ENCODE measurements around the gene ITGB5. TPM values are rescaled to one million over a fixed set of nuclear protein-coding genes. Genes with fewer than 3 reads are reported as not detected.
A peak's percentile ranks its signal among the peaks of the same experiment; 100 is the strongest.

The ITGB5 gene
- total and polyA plus RNA-seq, 4 donors = 101 to 369 (median 292) TPM

DNA sequence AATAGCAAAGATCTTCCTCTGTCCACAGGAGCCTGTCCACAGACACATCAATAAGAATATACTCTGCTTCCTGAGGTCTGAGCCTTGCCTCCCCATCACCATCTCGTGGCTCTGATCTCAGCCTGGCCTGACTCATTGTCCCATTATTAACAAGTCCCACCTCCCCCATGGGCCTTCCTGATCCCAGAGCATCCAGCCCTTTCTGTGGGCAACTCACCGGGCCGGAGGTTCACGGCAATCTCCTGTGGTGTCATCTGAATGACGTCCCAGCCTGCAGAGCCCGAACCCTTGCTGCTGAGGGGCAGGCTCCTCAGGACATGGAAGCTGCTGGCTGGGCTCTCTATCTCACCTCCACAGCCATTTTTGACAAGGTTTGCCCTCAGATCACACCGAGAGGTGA lies 28.1 kb downstream of the ITGB5 start:
- Histone ChIP-seq H3K4me3 (ENCODE audit: low read length in 2 of 2) (no peak overlapping the region), H3K9me3 (ENCODE audit: control insufficient read depth, low read length) (no peaks in the 10 kb centered on the region), H3K36me3 (ENCODE audit: control insufficient read depth in 1 of 2, insufficient read depth in 2 of 2, low read length in 1 of 2) (no peaks in the 10 kb centered on the region), H3K4me1 (ENCODE audit: control insufficient read depth in 1 of 2, insufficient read depth in 2 of 2, low read length in 2 of 2) (peaks cover 0 to 3% of the 10 kb centered on the region in 2 donors), H3K27ac (ENCODE audit: low read depth in 1 of 2, low read length in 2 of 2) (peak overlapping the region in 1 of 2 donors; percentile 6), H3K27me3 (ENCODE audit: control insufficient read depth in 1 of 2, insufficient read depth in 2 of 2, low read length in 1 of 2) (no peaks in the 10 kb centered on the region)
- DNase-seq (peak in 1 of 2 donors; percentile 60), ATAC-seq (ENCODE audit: low FRiP score) (no peak)
- 69 to 77% methylated on average over 7 of the region's 7 CpGs for WGBS, 2 donors
- intact Hi-C loops (cut with DNase I) = no loop called here

DNA sequence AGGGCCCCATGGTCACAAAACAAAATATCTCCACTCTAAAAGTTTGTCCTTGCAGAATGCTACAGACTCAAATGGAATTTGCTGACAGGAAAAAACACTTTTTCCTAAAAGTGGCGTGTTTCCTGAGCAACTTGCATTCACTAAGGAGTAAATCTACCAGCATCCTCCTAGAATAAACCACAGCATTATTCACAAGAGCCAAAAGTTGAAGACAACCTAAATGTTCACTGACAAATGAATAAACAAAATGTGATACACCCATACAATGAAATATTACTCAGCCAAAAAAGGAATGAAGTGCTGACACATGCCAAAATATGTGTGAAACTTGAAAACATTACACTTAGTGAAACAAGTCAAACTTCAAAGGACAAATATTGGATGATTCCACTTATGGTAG lies 28.9 kb downstream of the ITGB5 start:
- H3K4me1 ChIP-seq (ENCODE audit: control insufficient read depth in 1 of 2, insufficient read depth in 2 of 2, low read length in 2 of 2) = peaks cover 0 to 3% of the 10 kb centered on the region in 2 donors
- intact Hi-C loops (cut with DNase I) = no loop called here

DNA sequence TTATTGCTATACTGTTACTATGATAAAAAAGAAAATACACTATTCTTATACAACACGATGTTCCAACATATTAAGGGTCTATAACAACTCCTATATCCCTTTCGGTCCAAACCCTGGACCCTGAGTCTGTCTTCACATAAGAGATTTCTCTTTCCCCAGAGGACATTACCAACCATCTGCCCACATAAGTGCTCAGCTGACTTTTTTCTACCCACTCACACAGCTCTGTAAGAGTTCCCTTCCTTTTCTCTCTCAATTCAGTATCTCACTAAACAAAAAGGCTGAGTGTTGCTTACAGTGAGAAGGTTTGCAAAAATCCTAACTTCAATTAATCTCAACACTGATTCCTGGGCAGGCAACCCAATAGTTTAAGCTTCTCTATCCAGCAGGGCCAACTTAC lies 30.5 kb downstream of the ITGB5 start:
- Histone ChIP-seq H3K4me1 (ENCODE audit: control insufficient read depth in 1 of 2, insufficient read depth in 2 of 2, low read length in 2 of 2) (peaks cover 2 to 3% of the 10 kb centered on the region in 2 donors), H3K4me3 (ENCODE audit: low read length in 2 of 2) (no peak overlapping the region), H3K27ac (ENCODE audit: low read depth in 1 of 2, low read length in 2 of 2) (peak overlapping the region in 1 of 2 donors; percentile 48), H3K36me3 (ENCODE audit: control insufficient read depth in 1 of 2, insufficient read depth in 2 of 2, low read length in 1 of 2) (no peaks in the 10 kb centered on the region), H3K27me3 (ENCODE audit: control insufficient read depth in 1 of 2, insufficient read depth in 2 of 2, low read length in 1 of 2) (no peaks in the 10 kb centered on the region), H3K9me3 (ENCODE audit: control insufficient read depth, low read length) (no peaks in the 10 kb centered on the region)
- intact Hi-C loops (cut with DNase I) = no loop called here
- 91 to 92% methylated on average over 2 of the region's 2 CpGs for WGBS, 2 donors
- ATAC-seq (ENCODE audit: low FRiP score) (no peak), DNase-seq (no peak)

More for the DNA sequence above, 28.9 kb downstream of the ITGB5 start:
- no peaks in the 10 kb centered on the region for H3K27me3 ChIP-seq (ENCODE audit: control insufficient read depth in 1 of 2, insufficient read depth in 2 of 2, low read length in 1 of 2)
- no peaks in the 10 kb centered on the region for H3K9me3 ChIP-seq (ENCODE audit: control insufficient read depth, low read length)
- DNase-seq (no peak), ATAC-seq (ENCODE audit: low FRiP score) (no peak)
- peak overlapping the region in 1 of 2 donors; percentile 65 for H3K27ac ChIP-seq (ENCODE audit: low read depth in 1 of 2, low read length in 2 of 2)
- 8 to 29% methylated on average over 1 of the region's 1 CpG for WGBS, 2 donors
- H3K4me3 ChIP-seq (ENCODE audit: low read length in 2 of 2) = no peak overlapping the region
- no peaks in the 10 kb centered on the region for H3K36me3 ChIP-seq (ENCODE audit: control insufficient read depth in 1 of 2, insufficient read depth in 2 of 2, low read length in 1 of 2)

DNA sequence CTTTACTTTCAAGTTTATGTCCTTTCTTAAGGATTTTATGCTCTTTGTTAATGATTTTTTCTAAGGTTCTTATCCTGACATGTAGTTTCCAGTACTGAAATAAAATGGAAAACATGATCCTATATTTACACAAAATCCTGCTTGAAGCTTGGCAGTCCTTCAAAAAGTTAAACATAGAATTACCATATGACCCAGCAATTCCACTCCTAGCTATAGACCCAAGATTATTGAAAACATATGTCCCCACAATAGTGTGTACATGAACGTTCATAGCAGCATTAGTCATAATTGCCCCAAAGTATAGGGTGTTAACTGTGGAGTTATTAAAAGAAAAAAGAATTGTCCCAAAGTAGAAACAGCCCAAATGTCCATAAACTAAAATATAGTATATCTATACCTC lies 33.2 kb downstream of the ITGB5 start:
- DNase-seq (no peak), ATAC-seq (ENCODE audit: low FRiP score) (no peak)
- no peaks in the 10 kb centered on the region for H3K36me3 ChIP-seq (ENCODE audit: control insufficient read depth in 1 of 2, insufficient read depth in 2 of 2, low read length in 1 of 2)
- no peak overlapping the region for H3K27ac ChIP-seq (ENCODE audit: low read depth in 1 of 2, low read length in 2 of 2)
- H3K4me3 ChIP-seq (ENCODE audit: low read length in 2 of 2) = no peak overlapping the region
- H3K4me1 ChIP-seq (ENCODE audit: control insufficient read depth in 1 of 2, insufficient read depth in 2 of 2, low read length in 2 of 2) = peaks cover 4 to 10% of the 10 kb centered on the region in 2 donors
- intact Hi-C loops (cut with DNase I) = no loop called here
- H3K27me3 ChIP-seq (ENCODE audit: control insufficient read depth in 1 of 2, insufficient read depth in 2 of 2, low read length in 1 of 2) = no peaks in the 10 kb centered on the region
- H3K9me3 ChIP-seq (ENCODE audit: control insufficient read depth, low read length) = no peaks in the 10 kb centered on the region
- 42 to 65% methylated on average over 1 of the region's 1 CpG for WGBS, 2 donors

DNA sequence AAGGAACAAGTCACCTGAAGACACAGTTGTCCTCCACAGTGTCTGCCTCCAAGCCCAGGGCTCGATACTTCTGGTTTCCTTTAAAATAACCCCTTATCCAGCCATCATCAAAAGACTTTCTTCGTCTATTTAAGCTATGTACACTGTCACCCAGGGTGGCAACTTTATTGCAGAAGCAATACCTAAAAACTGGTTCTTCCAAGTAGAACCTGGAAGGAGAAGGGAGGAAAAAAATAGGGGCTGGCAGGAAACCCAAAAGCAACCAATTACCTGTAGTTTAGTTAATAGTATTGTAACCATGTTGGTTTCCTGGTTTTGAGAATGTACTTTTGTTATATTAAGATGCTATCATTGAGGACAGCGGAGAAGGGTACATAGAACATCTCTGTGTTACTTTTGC lies 33.7 kb downstream of the ITGB5 start:
- no peak overlapping the region for H3K27ac ChIP-seq (ENCODE audit: low read depth in 1 of 2, low read length in 2 of 2)
- no peak for DNase-seq
- no peaks in the 10 kb centered on the region for H3K9me3 ChIP-seq (ENCODE audit: control insufficient read depth, low read length)
- WGBS, 2 donors = 96 to 97% methylated on average over 3 of the region's 3 CpGs
- no peaks in the 10 kb centered on the region for H3K27me3 ChIP-seq (ENCODE audit: control insufficient read depth in 1 of 2, insufficient read depth in 2 of 2, low read length in 1 of 2)
- peaks cover 0 to under 1% of the 10 kb centered on the region in 2 donors for H3K36me3 ChIP-seq (ENCODE audit: control insufficient read depth in 1 of 2, insufficient read depth in 2 of 2, low read length in 1 of 2)
- intact Hi-C loops (cut with DNase I) = no loop called here
- H3K4me3 ChIP-seq (ENCODE audit: low read length in 2 of 2) = no peak overlapping the region
- H3K4me1 ChIP-seq (ENCODE audit: control insufficient read depth in 1 of 2, insufficient read depth in 2 of 2, low read length in 2 of 2) = peaks cover 4 to 10% of the 10 kb centered on the region in 2 donors
- ATAC-seq (ENCODE audit: low FRiP score) = no peak

DNA sequence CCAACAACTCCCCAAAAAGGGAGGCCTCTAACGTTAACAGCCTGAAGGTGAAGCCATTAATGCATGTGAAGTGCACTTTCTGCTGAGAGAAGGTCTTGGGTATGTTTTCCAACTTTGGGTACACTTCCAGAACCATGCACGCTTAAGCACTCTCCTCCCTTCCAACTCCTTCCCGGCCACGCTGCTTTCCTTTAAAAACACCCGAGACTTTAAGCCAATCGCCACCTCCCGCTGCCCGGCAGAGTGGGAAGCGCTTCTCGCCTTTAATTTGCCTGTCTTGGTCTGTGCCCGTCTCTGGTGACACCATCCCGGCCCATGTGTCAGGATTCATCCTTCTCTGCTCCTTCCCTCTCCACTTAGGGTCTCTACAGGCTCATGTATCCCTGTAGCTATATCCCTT lies 35.3 kb downstream of the ITGB5 start:
- intact Hi-C loops (cut with DNase I) = no loop called here
- DNase-seq (no peak), ATAC-seq (ENCODE audit: low FRiP score) (peak; percentile 40)
- Histone ChIP-seq H3K27me3 (ENCODE audit: control insufficient read depth in 1 of 2, insufficient read depth in 2 of 2, low read length in 1 of 2) (no peaks in the 10 kb centered on the region), H3K4me3 (ENCODE audit: low read length in 2 of 2) (no peak overlapping the region), H3K9me3 (ENCODE audit: control insufficient read depth, low read length) (no peaks in the 10 kb centered on the region), H3K4me1 (ENCODE audit: control insufficient read depth in 1 of 2, insufficient read depth in 2 of 2, low read length in 2 of 2) (peaks cover 4 to 7% of the 10 kb centered on the region in 2 donors), H3K27ac (ENCODE audit: low read depth in 1 of 2, low read length in 2 of 2) (peak overlapping the region in 1 of 2 donors; percentile 80), H3K36me3 (ENCODE audit: control insufficient read depth in 1 of 2, insufficient read depth in 2 of 2, low read length in 1 of 2) (peaks cover 2 to 3% of the 10 kb centered on the region in 2 donors)
- WGBS, 2 donors = 7 to 23% methylated on average over 12 of the region's 12 CpGs

DNA sequence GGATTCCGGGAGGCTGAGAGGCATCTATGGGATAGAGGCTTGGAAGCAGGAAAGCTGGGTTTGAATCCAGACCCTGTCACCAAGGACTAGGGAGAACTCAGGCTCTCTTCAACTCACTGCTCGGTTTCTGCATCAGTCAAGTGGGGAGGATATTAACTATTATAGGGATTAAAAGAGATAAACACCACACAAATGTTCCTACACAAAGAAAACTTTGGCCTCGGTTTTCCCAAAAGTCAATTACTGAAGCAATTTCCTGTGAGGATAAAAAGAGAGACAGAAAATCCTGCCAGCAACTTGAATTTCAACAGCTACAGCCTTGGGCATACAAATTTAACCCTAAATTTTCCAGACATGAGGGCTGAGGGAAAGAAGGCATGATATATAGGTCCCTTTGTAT lies 36.0 kb downstream of the ITGB5 start:
- Histone ChIP-seq H3K4me1 (ENCODE audit: control insufficient read depth in 1 of 2, insufficient read depth in 2 of 2, low read length in 2 of 2) (peaks cover 4 to 7% of the 10 kb centered on the region in 2 donors), H3K27me3 (ENCODE audit: control insufficient read depth in 1 of 2, insufficient read depth in 2 of 2, low read length in 1 of 2) (no peaks in the 10 kb centered on the region), H3K27ac (ENCODE audit: low read depth in 1 of 2, low read length in 2 of 2) (peak overlapping the region in 1 of 2 donors; percentile 91), H3K9me3 (ENCODE audit: control insufficient read depth, low read length) (no peaks in the 10 kb centered on the region), H3K36me3 (ENCODE audit: control insufficient read depth in 1 of 2, insufficient read depth in 2 of 2, low read length in 1 of 2) (peaks cover 2 to 3% of the 10 kb centered on the region in 2 donors), H3K4me3 (ENCODE audit: low read length in 2 of 2) (no peak overlapping the region)
- WGBS, 2 donors = 5 to 11% methylated on average over 3 of the region's 3 CpGs
- intact Hi-C loops (cut with DNase I) = no loop called here
- peak; percentile 23 for ATAC-seq (ENCODE audit: low FRiP score)
- DNase-seq = no peak

DNA sequence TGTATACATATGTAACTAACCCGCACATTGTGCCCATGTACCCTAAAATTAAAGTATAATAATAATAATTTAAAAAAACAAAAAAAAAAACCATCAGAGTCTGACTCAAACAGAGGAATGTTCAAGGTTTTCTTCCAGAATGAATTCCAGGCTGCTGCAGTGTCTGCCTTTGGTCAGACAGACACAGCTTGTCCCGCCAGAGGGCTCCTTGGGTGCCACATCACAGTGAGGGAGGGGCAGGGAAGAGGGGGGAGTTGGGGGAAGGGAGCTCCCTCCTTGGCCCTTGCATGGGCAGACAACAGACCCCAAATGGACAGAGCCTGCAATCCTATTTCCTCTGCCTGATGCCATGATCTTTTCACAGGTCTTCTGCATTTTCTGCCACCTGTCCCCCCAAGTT lies 36.5 kb downstream of the ITGB5 start:
- no peak overlapping the region for H3K4me3 ChIP-seq (ENCODE audit: low read length in 2 of 2)
- peaks cover 4 to 7% of the 10 kb centered on the region in 2 donors for H3K4me1 ChIP-seq (ENCODE audit: control insufficient read depth in 1 of 2, insufficient read depth in 2 of 2, low read length in 2 of 2)

DNA sequence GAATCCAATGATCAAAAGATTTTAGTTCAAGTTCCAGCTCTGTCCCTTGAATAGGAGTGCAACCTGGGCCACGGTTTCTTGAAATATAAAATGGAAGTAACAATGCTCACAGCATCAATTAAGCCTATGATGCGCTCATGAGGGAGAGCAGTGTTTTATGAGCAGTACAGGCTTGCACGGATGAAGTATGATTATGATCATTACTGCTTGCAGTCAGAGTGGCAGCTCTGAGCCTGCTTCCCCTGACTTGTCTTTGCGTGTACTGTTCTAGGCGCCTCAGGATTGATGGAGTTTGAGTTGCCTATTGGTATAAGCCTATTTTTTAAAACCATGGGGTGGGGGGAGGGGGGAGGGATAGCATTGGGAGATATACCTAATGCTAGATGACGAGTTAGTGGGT lies 37.0 kb downstream of the ITGB5 start:
- no peaks in the 10 kb centered on the region for H3K27me3 ChIP-seq (ENCODE audit: control insufficient read depth in 1 of 2, insufficient read depth in 2 of 2, low read length in 1 of 2)
- DNase-seq (no peak), ATAC-seq (ENCODE audit: low FRiP score) (no peak)
- no peaks in the 10 kb centered on the region for H3K9me3 ChIP-seq (ENCODE audit: control insufficient read depth, low read length)
- peak overlapping the region; percentile 80 to 82 for H3K27ac ChIP-seq (ENCODE audit: low read depth in 1 of 2, low read length in 2 of 2)
- peaks cover 4 to 7% of the 10 kb centered on the region in 2 donors for H3K4me1 ChIP-seq (ENCODE audit: control insufficient read depth in 1 of 2, insufficient read depth in 2 of 2, low read length in 2 of 2)
- WGBS, 2 donors = 35% methylated on average over 6 of the region's 6 CpGs
- intact Hi-C loops (cut with DNase I) = no loop called here
- peaks cover 2 to 3% of the 10 kb centered on the region in 2 donors for H3K36me3 ChIP-seq (ENCODE audit: control insufficient read depth in 1 of 2, insufficient read depth in 2 of 2, low read length in 1 of 2)
- no peak overlapping the region for H3K4me3 ChIP-seq (ENCODE audit: low read length in 2 of 2)

More for the DNA sequence above, 36.5 kb downstream of the ITGB5 start:
- peaks cover 2 to 3% of the 10 kb centered on the region in 2 donors for H3K36me3 ChIP-seq (ENCODE audit: control insufficient read depth in 1 of 2, insufficient read depth in 2 of 2, low read length in 1 of 2)
- ATAC-seq (ENCODE audit: low FRiP score) (peak; percentile 59), DNase-seq (peak; percentile 76 to 84)
- H3K27ac ChIP-seq (ENCODE audit: low read depth in 1 of 2, low read length in 2 of 2) = peak overlapping the region in 1 of 2 donors; percentile 91
- H3K9me3 ChIP-seq (ENCODE audit: control insufficient read depth, low read length) = no peaks in the 10 kb centered on the region
- 3% methylated on average over 2 of the region's 2 CpGs for WGBS, 2 donors
- H3K27me3 ChIP-seq (ENCODE audit: control insufficient read depth in 1 of 2, insufficient read depth in 2 of 2, low read length in 1 of 2) = no peaks in the 10 kb centered on the region
- intact Hi-C loops (cut with DNase I) = no loop called here
